Effector memory CD4-positive, alpha-beta T cell (primary cell): ENCODE measurements around the gene USP11.

ENCODE experiments used
- DNase-seq, 3 donors: peaks; one replicate each; pipeline ENCODE4 v3.0.0-alpha.2; 2020
- H3K27ac ChIP-seq: 2 replicates; pipeline ENCODE4 v1.7.0; 2013; ENCODE audit warnings: mild to moderate bottlenecking, low read length, moderate library complexity; ENCODE audit not compliant: insufficient read depth, poor library complexity, severe bottlenecking
- H3K27me3 ChIP-seq: replicated peaks from 2 replicates; pipeline ENCODE4 v1.7.0; 2013; ENCODE audit warnings: mild to moderate bottlenecking, low read length; ENCODE audit not compliant: insufficient read depth, control insufficient read depth, poor library complexity, severe bottlenecking
- H3K36me3 ChIP-seq: 2 replicates; pipeline ENCODE4 v1.7.0; 2013; ENCODE audit warnings: mild to moderate bottlenecking, low read length, moderate library complexity; ENCODE audit not compliant: control insufficient read depth, insufficient read depth
- H3K4me1 ChIP-seq: 2 replicates; pipeline ENCODE4 v1.7.0; 2013; ENCODE audit warnings: low read length, mild to moderate bottlenecking; ENCODE audit not compliant: control insufficient read depth, insufficient read depth, poor library complexity, severe bottlenecking
- H3K4me3 ChIP-seq: 2 replicates; pipeline ENCODE4 v1.7.0; 2013; ENCODE audit warnings: low read length, low read depth, mild to moderate bottlenecking; ENCODE audit not compliant: insufficient read depth, poor library complexity, severe bottlenecking
- H3K9me3 ChIP-seq: 2 replicates; pipeline ENCODE4 v1.7.0; 2013; ENCODE audit warnings: mild to moderate bottlenecking, low read length, moderate library complexity; ENCODE audit not compliant: control insufficient read depth

Gene USP11

GRCh38 chrX:47193475-47194193 is 39.2 kb upstream of the USP11 start, which contains the start of gene UBA1:
UBA1 (plus strand) TSS chrX:47193829; CDS start chrX:47198803, 4,974 bp downstream.
- Histone ChIP-seq H3K4me3 (peak within 1 kb of the TSS; percentile 90), H3K9me3 (no peaks in the 10 kb centered on the region), H3K27me3 (no peaks in the 10 kb centered on the region), H3K27ac (peak within 1 kb of the TSS; percentile 90), H3K36me3 (peaks cover 13% of the 10 kb centered on the region), H3K4me1 (peaks cover 42% of the 10 kb centered on the region)
- peak; percentile 88 to 95 (median 90) for DNase-seq

GRCh38 chrX:47194194-47194787 is 38.5 kb upstream of the USP11 start:
- Histone ChIP-seq H3K27ac (peak overlapping the region; percentile 90), H3K4me1 (peaks cover 42% of the 10 kb centered on the region), H3K36me3 (peaks cover 20% of the 10 kb centered on the region), H3K4me3 (peak overlapping the region; percentile 90), H3K9me3 (no peaks in the 10 kb centered on the region), H3K27me3 (no peaks in the 10 kb centered on the region)
- no peak for DNase-seq

- no peaks in the 10 kb centered on the region for H3K27me3 ChIP-seq
- H3K27ac ChIP-seq: no peak overlapping the region
- H3K4me3 ChIP-seq: no peak overlapping the region
- H3K9me3 ChIP-seq: no peaks in the 10 kb centered on the region
- peaks cover 36% of the 10 kb centered on the region for H3K36me3 ChIP-seq
- H3K4me1 ChIP-seq: peaks cover 39% of the 10 kb centered on the region
- no peak for DNase-seq
Measured at GRCh38 chrX:47196098-47196497, 36.7 kb upstream of the USP11 start.

GRCh38 chrX:47197526-47197925 is 35.3 kb upstream of the USP11 start:
- Histone ChIP-seq H3K9me3 (no peaks in the 10 kb centered on the region), H3K27ac (no peak overlapping the region), H3K27me3 (no peaks in the 10 kb centered on the region), H3K36me3 (peaks cover 50% of the 10 kb centered on the region), H3K4me3 (no peak overlapping the region), H3K4me1 (peaks cover 34% of the 10 kb centered on the region)
- DNase-seq: no peak

- peaks cover 29% of the 10 kb centered on the region for H3K4me1 ChIP-seq
Measured at GRCh38 chrX:47198026-47198686, 34.7 kb upstream of the USP11 start.

GRCh38 chrX:47198687-47199080 is 34.1 kb upstream of the USP11 start:
- Histone ChIP-seq H3K36me3 (peaks cover 61% of the 10 kb centered on the region), H3K9me3 (no peaks in the 10 kb centered on the region), H3K27ac (no peak overlapping the region), H3K27me3 (no peaks in the 10 kb centered on the region), H3K4me1 (peaks cover 26% of the 10 kb centered on the region), H3K4me3 (no peak overlapping the region)
- no peak for DNase-seq

More at GRCh38 chrX:47198026-47198686, 34.7 kb upstream of the USP11 start:
- Histone ChIP-seq H3K27me3 (no peaks in the 10 kb centered on the region), H3K9me3 (no peaks in the 10 kb centered on the region), H3K36me3 (peaks cover 57% of the 10 kb centered on the region), H3K4me3 (no peak overlapping the region), H3K27ac (no peak overlapping the region)
- DNase-seq: no peak

GRCh38 chrX:47199286-47199685 is 33.5 kb upstream of the USP11 start:
- Histone ChIP-seq H3K36me3 (peaks cover 66% of the 10 kb centered on the region), H3K27me3 (no peaks in the 10 kb centered on the region), H3K27ac (no peak overlapping the region), H3K4me3 (no peak overlapping the region), H3K4me1 (peaks cover 26% of the 10 kb centered on the region), H3K9me3 (no peaks in the 10 kb centered on the region)
- DNase-seq: no peak

- Histone ChIP-seq H3K36me3 (peaks cover 79% of the 10 kb centered on the region), H3K9me3 (no peaks in the 10 kb centered on the region), H3K4me3 (no peak overlapping the region), H3K4me1 (peaks cover 16% of the 10 kb centered on the region), H3K27me3 (no peaks in the 10 kb centered on the region), H3K27ac (no peak overlapping the region)
- DNase-seq: no peak
Measured at GRCh38 chrX:47200385-47201150, 32.2 kb upstream of the USP11 start.

- Histone ChIP-seq H3K36me3 (peaks cover 87% of the 10 kb centered on the region), H3K9me3 (no peaks in the 10 kb centered on the region), H3K27me3 (no peaks in the 10 kb centered on the region), H3K4me1 (peaks cover 7% of the 10 kb centered on the region), H3K4me3 (no peak overlapping the region), H3K27ac (no peak overlapping the region)
- DNase-seq: no peak
Measured at GRCh38 chrX:47201345-47201944, 31.4 kb upstream of the USP11 start.
